ENCODE measurements around the gene CDC14C.

Gene CDC14C

DNA sequence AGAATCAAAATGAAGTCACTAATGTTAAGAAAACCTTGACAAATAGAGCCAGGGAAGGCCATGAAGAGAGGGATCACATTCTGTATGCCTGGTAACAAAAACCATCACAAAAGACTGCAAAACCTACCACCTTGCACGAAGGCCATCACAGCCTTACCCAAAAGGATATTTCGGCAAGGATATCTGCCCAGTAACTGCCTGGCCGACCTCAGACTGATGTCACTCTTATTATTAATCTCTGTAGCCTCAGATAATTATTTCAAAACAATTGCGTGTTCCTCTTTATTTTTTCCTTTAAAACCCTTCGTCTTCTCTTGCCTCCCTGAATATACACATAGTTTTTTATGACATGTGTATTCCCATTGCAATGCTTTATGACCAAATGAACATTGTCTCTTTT, 52.5 kb downstream of the CDC14C start:
- DNase-seq, result no peak
